Measurements from ENCODE around the gene TFIP11.

The TFIP11 gene

DNA sequence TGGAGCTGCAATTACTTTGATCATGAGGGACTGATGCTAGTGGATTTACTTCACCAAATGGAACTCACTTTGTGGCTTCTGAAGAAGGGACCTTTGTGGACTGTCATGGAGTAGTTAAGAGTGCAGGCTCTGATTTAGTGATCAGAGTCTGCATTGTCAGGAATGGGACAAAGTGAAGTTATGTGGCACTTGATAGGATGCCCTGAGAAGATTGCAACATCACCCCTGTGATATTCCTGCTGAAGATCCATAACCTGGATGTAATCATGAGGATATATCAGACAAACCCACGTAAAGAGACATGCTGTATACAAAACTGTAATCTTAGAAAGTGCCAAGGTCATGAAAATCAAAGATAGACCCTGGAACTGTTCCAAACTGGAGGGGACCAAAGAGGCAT, 1.6 kb upstream of the TFIP11 start:
- TF ChIP-seq, protein P1, sequence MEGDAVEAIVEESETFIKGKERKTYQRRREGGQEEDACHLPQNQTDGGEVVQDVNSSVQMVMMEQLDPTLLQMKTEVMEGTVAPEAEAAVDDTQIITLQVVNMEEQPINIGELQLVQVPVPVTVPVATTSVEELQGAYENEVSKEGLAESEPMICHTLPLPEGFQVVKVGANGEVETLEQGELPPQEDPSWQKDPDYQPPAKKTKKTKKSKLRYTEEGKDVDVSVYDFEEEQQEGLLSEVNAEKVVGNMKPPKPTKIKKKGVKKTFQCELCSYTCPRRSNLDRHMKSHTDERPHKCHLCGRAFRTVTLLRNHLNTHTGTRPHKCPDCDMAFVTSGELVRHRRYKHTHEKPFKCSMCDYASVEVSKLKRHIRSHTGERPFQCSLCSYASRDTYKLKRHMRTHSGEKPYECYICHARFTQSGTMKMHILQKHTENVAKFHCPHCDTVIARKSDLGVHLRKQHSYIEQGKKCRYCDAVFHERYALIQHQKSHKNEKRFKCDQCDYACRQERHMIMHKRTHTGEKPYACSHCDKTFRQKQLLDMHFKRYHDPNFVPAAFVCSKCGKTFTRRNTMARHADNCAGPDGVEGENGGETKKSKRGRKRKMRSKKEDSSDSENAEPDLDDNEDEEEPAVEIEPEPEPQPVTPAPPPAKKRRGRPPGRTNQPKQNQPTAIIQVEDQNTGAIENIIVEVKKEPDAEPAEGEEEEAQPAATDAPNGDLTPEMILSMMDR (IDR thresholded peaks at IDR 0.05; ENCODE audit: borderline replicate concordance, insufficient read depth, low read depth, low read length) = no peak
- no peak overlapping the region for H3K4me3 ChIP-seq (ENCODE audit: low read depth, low read length)

DNA sequence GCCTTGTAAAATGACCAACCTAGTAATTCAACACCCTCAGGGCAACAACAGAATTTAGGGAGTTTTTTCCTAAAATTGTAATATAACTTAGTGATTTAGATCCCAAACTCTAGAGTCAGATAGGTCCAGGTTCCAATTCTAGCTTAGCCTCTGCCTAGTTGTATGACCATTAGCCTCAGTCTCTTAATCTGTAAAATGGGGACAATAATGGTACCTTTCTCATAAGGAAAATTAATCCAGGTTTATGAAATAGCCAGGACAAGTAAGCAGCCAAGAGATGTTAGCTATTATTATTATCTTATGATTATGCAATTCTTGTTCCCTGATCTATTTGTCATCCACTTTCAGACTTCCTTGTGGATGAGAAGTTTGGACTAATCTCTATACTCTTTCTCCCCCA, 4.1 kb downstream of the TFIP11 start:
- TF ChIP-seq, protein P1 (IDR thresholded peaks at IDR 0.05; ENCODE audit: borderline replicate concordance, insufficient read depth, low read depth, low read length) = no peak
- no peak overlapping the region for H3K4me3 ChIP-seq (ENCODE audit: low read depth, low read length)

DNA sequence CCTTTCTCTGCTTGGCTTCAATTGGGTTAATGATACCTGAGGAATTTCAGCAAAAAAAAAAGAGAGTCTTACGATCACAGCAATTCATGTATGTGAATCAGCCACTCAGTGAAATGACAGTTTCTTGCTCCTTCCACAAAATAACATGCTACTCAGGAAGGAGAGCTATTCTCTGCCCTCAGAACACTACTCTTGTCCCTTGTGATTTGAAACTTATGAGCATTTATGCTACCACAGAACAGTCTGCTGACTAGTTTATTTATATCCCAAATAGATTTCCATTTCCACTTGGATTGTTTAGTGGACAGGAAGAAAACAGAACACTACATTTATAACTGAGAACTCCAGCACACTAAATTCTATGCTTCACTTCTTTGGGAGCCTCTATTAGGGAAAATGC, 8.5 kb downstream of the TFIP11 start:
- H3K4me3 ChIP-seq (ENCODE audit: low read depth, low read length) = no peak overlapping the region
- TF ChIP-seq, protein P1 (IDR thresholded peaks at IDR 0.05; ENCODE audit: borderline replicate concordance, insufficient read depth, low read depth, low read length) = no peak

DNA sequence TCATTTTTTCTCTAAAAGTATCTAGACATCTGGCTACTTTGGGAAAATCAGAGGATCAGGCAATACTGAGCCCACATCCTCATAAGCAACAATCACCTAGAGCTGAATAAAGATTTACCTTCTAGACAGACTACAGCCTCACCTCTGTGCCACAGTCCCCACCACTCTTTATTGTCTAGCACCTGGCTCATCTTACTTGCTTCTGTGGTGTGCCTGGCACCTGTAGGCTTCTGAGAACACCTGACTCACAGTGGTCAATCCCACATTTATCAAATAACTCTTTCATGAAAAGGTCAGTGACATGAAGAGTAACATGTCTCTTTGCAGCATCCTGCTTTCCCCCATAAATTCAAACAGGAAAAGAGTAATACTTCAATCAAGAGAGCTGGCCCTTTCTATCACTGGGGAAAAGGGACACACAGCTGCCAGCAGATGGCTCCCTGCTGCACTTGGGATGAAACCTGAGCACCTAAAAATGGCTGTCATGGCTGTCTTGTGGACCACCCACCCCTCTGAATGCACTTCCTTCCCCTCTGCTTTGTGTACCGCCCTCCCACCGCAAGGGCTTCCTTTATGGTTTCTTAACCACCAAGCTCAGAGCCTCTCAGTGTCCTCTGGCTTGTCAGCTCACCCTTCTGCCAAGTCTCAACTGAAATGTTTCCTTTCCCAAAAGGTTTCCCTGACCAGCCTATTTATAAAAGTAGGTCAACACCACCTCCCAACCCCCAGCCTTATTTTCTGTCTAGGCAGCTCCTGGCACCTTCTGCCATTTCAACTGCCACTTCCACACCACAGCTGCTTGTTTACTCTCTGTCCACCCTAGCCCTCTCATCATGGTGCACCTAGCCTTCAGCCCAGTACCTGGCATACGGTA, 9.3 kb downstream of the TFIP11 start:
- TF ChIP-seq, protein P1 (IDR thresholded peaks at IDR 0.05; ENCODE audit: borderline replicate concordance, insufficient read depth, low read depth, low read length) = peak; percentile 62
- H3K4me3 ChIP-seq (ENCODE audit: low read depth, low read length) = no peak overlapping the region

DNA sequence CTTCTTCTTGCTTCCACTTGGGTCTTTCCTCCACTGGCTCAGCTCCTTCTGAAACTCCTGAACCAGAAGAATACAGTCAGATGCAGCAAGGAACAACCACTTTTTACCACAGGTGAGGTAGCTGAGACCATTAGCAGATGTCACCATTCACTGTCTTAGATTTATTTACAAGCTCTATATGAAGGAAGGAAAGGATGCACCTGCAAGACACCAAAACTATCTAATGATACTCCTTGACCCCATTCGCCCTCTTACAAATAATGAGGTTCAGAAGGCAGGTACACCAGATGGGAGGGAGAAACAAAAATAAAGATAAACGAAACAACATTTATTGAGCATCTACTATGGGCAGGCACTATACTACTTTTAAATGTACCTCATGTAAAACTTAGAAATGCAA, 10.3 kb downstream of the TFIP11 start:
- no peak overlapping the region for H3K4me3 ChIP-seq (ENCODE audit: low read depth, low read length)
- TF ChIP-seq, protein P1 (IDR thresholded peaks at IDR 0.05; ENCODE audit: borderline replicate concordance, insufficient read depth, low read depth, low read length) = no peak

DNA sequence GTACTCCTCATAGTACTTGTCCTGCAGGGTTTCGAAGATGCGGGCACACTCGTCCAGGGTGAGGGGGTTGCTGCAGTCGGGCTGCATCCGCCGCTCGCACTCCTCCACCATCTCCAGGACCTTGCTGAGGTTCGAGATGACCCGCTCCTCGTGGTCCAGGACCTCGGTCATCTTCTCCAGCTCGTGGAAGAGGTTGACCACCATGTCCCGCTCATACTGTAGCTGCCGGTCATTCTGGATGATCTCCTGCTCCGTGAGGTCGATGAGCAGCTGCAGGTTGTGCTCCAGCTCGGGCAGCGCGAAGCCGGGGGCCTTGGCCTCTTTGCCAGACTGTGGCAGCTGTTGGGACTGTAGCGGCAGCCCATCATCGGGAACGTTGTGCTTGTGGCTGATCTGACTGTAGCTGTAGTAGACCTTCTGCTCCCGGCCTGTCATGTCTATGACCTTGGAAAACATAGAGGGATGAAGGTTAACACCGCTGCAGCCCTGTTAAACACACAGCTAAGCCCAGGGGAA, 13.0 kb downstream of the TFIP11 start:
- no peak overlapping the region for H3K4me3 ChIP-seq (ENCODE audit: low read depth, low read length)
- TF ChIP-seq, protein P1 (IDR thresholded peaks at IDR 0.05; ENCODE audit: borderline replicate concordance, insufficient read depth, low read depth, low read length) = no peak

DNA sequence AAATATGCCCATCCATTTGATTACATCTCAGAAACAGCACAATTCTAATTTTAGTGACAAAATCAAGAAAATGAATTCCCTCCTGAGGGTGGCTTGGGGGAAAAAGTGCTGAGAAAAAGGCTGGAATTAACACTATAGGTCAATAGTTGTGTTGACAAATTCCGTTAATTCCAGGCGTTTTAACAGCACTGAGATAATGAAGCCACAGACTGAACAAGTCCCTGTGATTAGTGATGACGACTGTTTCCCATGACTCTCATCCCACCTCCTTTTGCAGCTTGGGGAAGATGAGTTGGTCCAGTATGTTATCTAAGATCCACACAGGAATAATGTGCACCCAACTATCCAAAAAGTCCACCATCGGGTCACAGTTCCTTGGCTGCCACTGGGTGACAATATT, 15.8 kb downstream of the TFIP11 start:
- no peak overlapping the region for H3K4me3 ChIP-seq (ENCODE audit: low read depth, low read length)
- TF ChIP-seq, protein P1 (IDR thresholded peaks at IDR 0.05; ENCODE audit: borderline replicate concordance, insufficient read depth, low read depth, low read length) = no peak

All from GM12875 (cell line).